ENCODE results near the gene CPNE5. TPM values are rescaled to one million over a fixed set of nuclear protein-coding genes. Genes with fewer than 3 reads are reported as not detected.

CPNE5 gene
- total RNA-seq, 4 donors from 2014 or later: 3.0 to 8.3 (median 3.3) TPM; not detected in 1

Other genes starting within 250 kb of the CPNE5 start
- 100 to 1,000 TPM; 110 to 177 (median 144) TPM for gene SRSF3, start 245.1 kb downstream of the CPNE5 start, total RNA-seq
- 100 to 1,000 TPM in 3 of 4 donors, 10 to 100 TPM in 1; 34.6 to 613 (median 264) TPM for gene CDKN1A, start 160.7 kb downstream of the CPNE5 start, total RNA-seq
- 1 to 10 TPM in 1 of 4 donors, under 1 TPM in 3; 0.14 to 1.1 (median 0.46) TPM for gene RAB44, start 141.6 kb downstream of the CPNE5 start, total RNA-seq
- 1 to 10 TPM in 3 of 4 donors, under 1 TPM in 1; 1.00 to 5.6 (median 3.3) TPM for gene PPIL1, start 35.4 kb upstream of the CPNE5 start, total RNA-seq
- 10 to 100 TPM in 3 of 4 donors, 1 to 10 TPM in 1; 7.8 to 41.8 (median 28.2) TPM for gene C6orf89, start 46.5 kb upstream of the CPNE5 start, total RNA-seq
- 1 to 10 TPM in 2 of 4 donors, under 1 TPM in 1, not detected in 1; 0.60 to 5.6 (median 4.0) TPM for gene PI16, start 115.3 kb upstream of the CPNE5 start, total RNA-seq
- gene MTCH1, start 146.8 kb upstream of the CPNE5 start, total RNA-seq: 100 to 1,000 TPM; 123 to 190 (median 152) TPM
- gene FGD2, start 166.2 kb upstream of the CPNE5 start, total RNA-seq: 10 to 100 TPM; 13.1 to 46.4 (median 29.6) TPM

All from transverse colon (tissue), 4 donors.